H1 (cell line): ENCODE data around the gene ANKRD11. TPM values are rescaled to one million over a fixed set of nuclear protein-coding genes. Genes with fewer than 3 reads are reported as not detected.

Experiments
- BACH1 ChIP-seq: IDR thresholded peaks from 2 replicates; pipeline ENCODE4 v1.6.1; 2012; ENCODE audit warnings: low read length, improper control_type of control experiment
- BRCA1 ChIP-seq: IDR thresholded peaks from 2 replicates; pipeline ENCODE4 v1.6.1; 2012; ENCODE audit warnings: low read depth, low read length, improper control_type of control experiment
- CBX8 ChIP-seq: fragments of 300-800, 300-1000 bp; sonication (generic); IDR thresholded peaks from 2 replicates; pipeline ENCODE4 v1.7.1; 2016; ENCODE audit warnings: low read depth, low read length, borderline replicate concordance
- CTBP2 ChIP-seq: IDR thresholded peaks from 2 replicates; pipeline ENCODE4 v1.7.0; 2011; ENCODE audit warnings: borderline replicate concordance, mild to moderate bottlenecking, moderate library complexity, mixed read lengths, low read length; ENCODE audit not compliant: insufficient read depth, insufficient read length
- EP300 ChIP-seq, 2 experiments: IDR thresholded peaks; 1 replicate in 1 of 2; 2 replicates in 1 of 2; pipeline ENCODE4 v1.6.1; 2011 to 2012; ENCODE audit warnings: low read depth in 2 of 2, low read length in 2 of 2, mild to moderate bottlenecking in 2 of 2, borderline replicate concordance in 1 of 2, inconsistent platforms in 1 of 2, moderate library complexity in 1 of 2
- polyA plus RNA-seq, 7 experiments: library from polyadenylated mRNA; depleted of rRNA in 3 of 7; stranded (reverse) in 5 of 7; unstranded in 2 of 7; fragments of >200 nt in 5 of 7; fragments of 200-250 nt in 2 of 7; gene quantifications; 1 replicate in 5 of 7; 2 replicates in 1 of 7; 4 replicates in 1 of 7; pipeline versions ENCODE4 v1.2.1 to v1.2.3, GENCODE V29; 2011 to 2013; ENCODE audit warnings: missing spikeins in 2 of 7, mixed read lengths in 2 of 7
- total RNA-seq: library from RNA; stranded (reverse); fragmentation: NEBNext Ultra II Directional; extraction: Animal tissue kit (Norgen Biotek cat#: 25700); gene quantifications from 2 replicates; pipeline ENCODE4 v1.2.1, GENCODE V29; 2021

Gene ANKRD11
- total and polyA plus RNA-seq, 2 of the 8 experiments (the other 6 are each of a cell fraction or from before 2014, with no cell fraction given), result 46.5 to 142 TPM

GRCh38 chr16:89418352-89418751 lies 72.0 kb downstream of the ANKRD11 start (continued):
- TF ChIP-seq CBX8 (no peak), BRCA1 (no peak), CTBP2 (no peak), EP300 (IDR thresholded peaks at IDR 0.05; ENCODE audit: borderline replicate concordance in 1 of 2, low read depth in 2 of 2, low read length in 2 of 2) (no peak), BACH1 (no peak)
